Glutamatergic neuron (in vitro differentiated cells): ENCODE data around the gene CPVL. TPM values are rescaled to one million over a fixed set of nuclear protein-coding genes. Genes with fewer than 3 reads are reported as not detected.

ENCODE experiments used
- DNase-seq: peaks from one replicate; pipeline ENCODE4 v3.0.0; 2022
- H3K27ac Mint-ChIP-seq: one replicate; pipeline ENCODE4 v1.8.0; 2020; ENCODE audit warnings: mild to moderate bottlenecking, mixed read lengths, inconsistent platforms; ENCODE audit not compliant: unreplicated experiment
- H3K27me3 Mint-ChIP-seq: one replicate; pipeline ENCODE4 v1.8.0; 2020; ENCODE audit warnings: mild to moderate bottlenecking, moderate library complexity, mixed read lengths, inconsistent platforms; ENCODE audit not compliant: unreplicated experiment
- H3K36me3 Mint-ChIP-seq: one replicate; pipeline ENCODE4 v1.8.0; 2020; ENCODE audit warnings: mild to moderate bottlenecking, mixed read lengths, inconsistent platforms; ENCODE audit not compliant: unreplicated experiment
- H3K4me1 Mint-ChIP-seq: one replicate; pipeline ENCODE4 v1.8.0; 2020; ENCODE audit warnings: mild to moderate bottlenecking, low read depth, mixed read lengths, inconsistent platforms; ENCODE audit not compliant: unreplicated experiment
- H3K4me3 Mint-ChIP-seq: one replicate; pipeline ENCODE4 v1.8.0; 2020; ENCODE audit warnings: mild to moderate bottlenecking, mixed read lengths, inconsistent platforms; ENCODE audit not compliant: unreplicated experiment
- H3K9me3 Mint-ChIP-seq: one replicate; pipeline ENCODE4 v1.8.0; 2020; ENCODE audit warnings: mild to moderate bottlenecking, moderate library complexity, mixed read lengths, inconsistent platforms; ENCODE audit not compliant: unreplicated experiment
- CTCF ChIP-seq: fragments of 200-600 bp; sonication (generic); IDR thresholded peaks from one replicate; pipeline ENCODE4 v1.5.0; 2021; ENCODE audit not compliant: partially characterized antibody, unreplicated experiment
- total RNA-seq: library from RNA; stranded (reverse); fragmentation: NEBNext Ultra II Directional; extraction: Animal tissue kit (Norgen Biotek cat#: 25700); gene quantifications from one replicate; pipeline ENCODE4 v1.2.1, GENCODE V29; 2021; ENCODE audit not compliant: unreplicated experiment

CPVL gene
- total RNA-seq, 1 donor from 2014 or later, result 20.3 TPM

DNA sequence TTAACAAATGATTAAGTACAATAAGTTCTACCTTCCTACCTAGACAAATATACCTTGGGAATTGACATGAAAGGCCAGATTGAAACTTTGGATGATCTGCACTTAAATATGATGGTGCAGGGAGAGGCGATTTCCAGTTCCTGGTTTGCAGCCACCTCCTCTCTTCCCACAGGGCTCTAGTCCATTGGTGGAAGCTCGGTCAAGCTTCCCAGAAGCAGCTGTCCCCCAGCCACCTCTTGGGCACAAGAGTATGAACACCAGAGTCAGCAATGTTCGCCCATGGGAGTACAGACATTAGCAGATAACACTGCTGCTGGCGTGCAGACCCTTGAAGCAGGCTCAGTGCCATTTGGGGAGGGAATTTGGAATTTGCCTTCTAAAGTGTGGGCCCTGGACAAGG lies 1.5 kb upstream of the CPVL start:
- H3K4me3 Mint-ChIP-seq, result no peak overlapping the region
- H3K36me3 Mint-ChIP-seq, result no peaks in the 10 kb centered on the region
- H3K27ac Mint-ChIP-seq, result no peak overlapping the region

GRCh38 chr7:29146888-29147609 lies 712 bp upstream of the CPVL start:
- no peak overlapping the region for H3K27ac Mint-ChIP-seq
- no peaks in the 10 kb centered on the region for H3K36me3 Mint-ChIP-seq
- DNase-seq, result no peak
- no peaks in the 10 kb centered on the region for H3K27me3 Mint-ChIP-seq
- peak overlapping the region; percentile 97 for H3K4me3 Mint-ChIP-seq
- peak; percentile 16 for TF ChIP-seq CTCF
- H3K4me1 Mint-ChIP-seq, result peaks cover 2% of the 10 kb centered on the region
- no peaks in the 10 kb centered on the region for H3K9me3 Mint-ChIP-seq

More for the DNA sequence above, 1.5 kb upstream of the CPVL start:
- H3K27me3 Mint-ChIP-seq, result no peaks in the 10 kb centered on the region
- no peaks in the 10 kb centered on the region for H3K9me3 Mint-ChIP-seq
- no peak for TF ChIP-seq CTCF
- peaks cover 2% of the 10 kb centered on the region for H3K4me1 Mint-ChIP-seq
- DNase-seq, result no peak

GRCh38 chr7:29145553-29146056 lies 732 bp downstream of the CPVL start:
- Mint-ChIP-seq H3K4me3 (peak overlapping the region; percentile 97), H3K27me3 (no peaks in the 10 kb centered on the region), H3K4me1 (peaks cover 2% of the 10 kb centered on the region), H3K36me3 (no peaks in the 10 kb centered on the region), H3K9me3 (no peaks in the 10 kb centered on the region), H3K27ac (no peak overlapping the region)
- no peak for DNase-seq
- TF ChIP-seq CTCF, result no peak

DNA sequence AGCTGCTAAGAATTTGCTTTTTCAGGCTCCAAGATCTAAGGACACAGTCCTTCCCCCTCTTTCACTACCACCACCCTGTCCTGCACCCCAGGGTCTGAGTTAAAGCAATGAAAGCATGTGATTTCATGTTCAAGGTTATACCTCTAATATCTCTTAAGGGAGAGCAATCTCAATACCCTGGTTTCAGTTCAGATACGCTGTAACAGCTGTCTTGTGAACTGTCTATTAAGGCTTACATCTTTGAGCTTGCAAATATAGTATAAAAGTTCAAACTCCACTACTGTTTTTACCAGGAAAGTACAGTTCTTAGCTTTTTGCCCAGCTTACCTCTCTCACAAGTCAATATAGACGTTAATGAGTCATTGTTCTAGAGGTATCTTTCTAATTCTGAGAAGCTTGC lies 2.6 kb downstream of the CPVL start:
- H3K4me3 Mint-ChIP-seq, result no peak overlapping the region
- no peak for DNase-seq
- no peaks in the 10 kb centered on the region for H3K4me1 Mint-ChIP-seq
- H3K9me3 Mint-ChIP-seq, result no peaks in the 10 kb centered on the region
- no peak for TF ChIP-seq CTCF
- peaks cover 2% of the 10 kb centered on the region for H3K27me3 Mint-ChIP-seq
- H3K27ac Mint-ChIP-seq, result no peak overlapping the region
- H3K36me3 Mint-ChIP-seq, result no peaks in the 10 kb centered on the region

DNA sequence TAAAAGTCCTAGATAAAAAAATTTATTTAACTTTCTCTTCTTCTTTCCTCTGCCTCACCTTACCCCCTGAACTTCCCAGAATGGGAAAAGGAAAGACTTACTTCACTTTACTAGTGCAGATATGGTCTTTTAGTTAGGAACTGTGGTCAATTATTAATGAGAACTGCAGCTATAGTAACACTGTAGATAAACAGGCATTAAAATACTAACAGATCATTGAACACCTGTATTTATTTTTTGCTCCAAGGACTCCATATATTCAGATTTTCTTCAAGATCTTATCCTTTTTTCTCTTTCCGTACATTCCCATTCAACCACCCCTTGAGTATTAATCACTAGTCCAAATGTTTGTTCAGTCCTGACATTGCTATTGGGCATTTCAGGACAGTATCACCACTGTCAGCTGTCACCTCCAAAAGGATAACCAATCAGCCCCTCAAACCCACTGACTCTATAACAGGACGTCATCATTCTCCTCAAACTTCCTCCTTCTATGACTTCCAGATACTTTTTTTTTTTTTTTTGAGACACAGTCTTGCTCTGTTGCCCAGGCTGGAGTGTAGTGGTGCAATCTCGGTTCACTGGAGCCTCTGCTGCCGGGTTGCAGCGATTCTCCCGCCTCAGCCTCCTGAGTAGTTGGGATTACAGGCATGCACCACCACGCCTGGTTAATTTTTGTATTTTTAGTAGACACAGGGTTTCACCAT lies 4.2 kb downstream of the CPVL start:
- TF ChIP-seq CTCF, result no peak
- no peaks in the 10 kb centered on the region for H3K4me1 Mint-ChIP-seq

More for the DNA sequence above, 4.2 kb downstream of the CPVL start:
- Mint-ChIP-seq H3K4me3 (no peak overlapping the region), H3K9me3 (no peaks in the 10 kb centered on the region), H3K27ac (no peak overlapping the region), H3K27me3 (peaks cover 2% of the 10 kb centered on the region), H3K36me3 (no peaks in the 10 kb centered on the region)
- no peak for DNase-seq
